ENCODE measurements around the gene CTDSP2. TPM values are rescaled to one million over a fixed set of nuclear protein-coding genes. Genes with fewer than 3 reads are reported as not detected.

CTDSP2 gene
- total RNA-seq, 1 experiment from 2014 or later: 43.3 TPM

DNA sequence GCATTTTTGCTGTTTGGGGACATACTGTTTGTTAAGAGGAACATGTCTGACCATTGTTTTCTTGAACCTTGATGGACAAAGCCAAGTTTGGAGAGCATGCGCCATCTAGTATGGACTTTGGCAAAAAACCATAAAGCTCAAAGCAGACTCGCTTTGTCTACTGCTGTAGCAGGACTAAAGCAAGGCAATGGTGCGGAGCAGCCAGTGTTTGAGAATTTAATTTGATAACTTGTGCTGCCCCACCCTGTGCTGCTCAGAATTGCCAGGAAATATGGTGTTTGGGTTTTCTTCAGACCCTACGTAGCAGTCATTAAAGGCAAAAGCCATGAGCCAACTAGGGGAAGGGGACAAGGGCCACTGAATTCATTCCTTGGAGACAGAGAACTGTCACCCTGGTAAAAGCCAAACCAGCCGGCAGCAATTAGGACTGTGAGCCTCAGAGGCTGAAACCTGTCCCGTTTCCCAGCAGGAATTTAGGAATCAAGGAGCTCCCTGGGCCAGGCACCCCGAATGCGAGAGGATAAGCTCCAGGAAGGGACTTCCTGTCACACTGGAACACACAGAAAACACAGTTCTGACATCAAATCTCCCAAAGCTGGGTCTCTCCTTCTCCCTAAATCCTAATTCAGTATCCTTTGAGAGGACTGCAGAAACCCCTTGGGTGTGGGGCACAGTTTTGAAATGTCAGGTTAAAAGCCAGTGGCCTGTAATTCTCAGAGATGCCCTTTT, 29.1 kb downstream of the CTDSP2 start:
- no peak for DNase-seq (ENCODE audit: low read depth)

- no peak for DNase-seq (ENCODE audit: low read depth)
Observed at GRCh38 chr12:57816855-57817151, 29.7 kb downstream of the CTDSP2 start.

GRCh38 chr12:57816001-57816854, 30.3 kb downstream of the CTDSP2 start:
- no peak for DNase-seq (ENCODE audit: low read depth)

DNA sequence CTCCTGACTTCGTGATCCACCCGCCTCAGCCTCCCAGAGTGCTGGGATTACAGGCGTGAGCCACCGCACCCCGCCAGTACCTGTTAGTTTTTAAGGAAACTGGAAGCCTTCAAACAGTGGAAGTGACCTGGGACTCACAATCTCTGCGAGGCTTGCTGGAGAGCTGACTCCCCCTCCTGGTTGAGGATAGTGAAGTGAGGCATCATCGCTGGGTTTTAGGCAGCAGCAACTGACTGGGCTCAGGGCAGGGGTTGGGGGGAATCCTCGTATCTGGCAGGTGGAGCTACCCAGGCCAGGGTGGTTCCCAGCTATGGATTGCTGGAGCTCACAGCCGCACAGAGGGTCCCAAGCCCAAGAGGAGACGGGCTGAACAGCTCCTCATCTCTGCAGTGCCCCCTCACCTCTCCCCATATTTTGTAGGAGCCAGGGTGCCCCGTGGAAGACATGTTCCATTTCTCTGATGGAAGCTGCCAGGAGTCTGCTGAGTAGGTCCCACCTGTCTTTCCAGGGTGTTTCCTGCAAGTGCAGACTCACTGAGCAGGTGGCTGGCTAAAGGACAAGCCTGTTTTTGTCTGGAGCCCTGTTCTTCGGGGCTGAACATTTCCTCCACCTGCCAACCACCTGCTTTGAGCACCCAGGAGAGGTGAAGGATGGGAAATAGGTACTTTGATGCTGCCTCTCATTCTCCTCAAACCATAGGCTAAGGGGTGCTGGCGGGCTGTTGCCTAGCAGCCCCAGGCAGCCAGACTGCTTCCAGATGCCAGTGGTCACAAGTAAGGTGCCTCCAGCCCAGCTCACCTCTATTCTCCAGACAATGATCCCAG, 31.1 kb downstream of the CTDSP2 start:
- no peak for DNase-seq (ENCODE audit: low read depth)

DNA sequence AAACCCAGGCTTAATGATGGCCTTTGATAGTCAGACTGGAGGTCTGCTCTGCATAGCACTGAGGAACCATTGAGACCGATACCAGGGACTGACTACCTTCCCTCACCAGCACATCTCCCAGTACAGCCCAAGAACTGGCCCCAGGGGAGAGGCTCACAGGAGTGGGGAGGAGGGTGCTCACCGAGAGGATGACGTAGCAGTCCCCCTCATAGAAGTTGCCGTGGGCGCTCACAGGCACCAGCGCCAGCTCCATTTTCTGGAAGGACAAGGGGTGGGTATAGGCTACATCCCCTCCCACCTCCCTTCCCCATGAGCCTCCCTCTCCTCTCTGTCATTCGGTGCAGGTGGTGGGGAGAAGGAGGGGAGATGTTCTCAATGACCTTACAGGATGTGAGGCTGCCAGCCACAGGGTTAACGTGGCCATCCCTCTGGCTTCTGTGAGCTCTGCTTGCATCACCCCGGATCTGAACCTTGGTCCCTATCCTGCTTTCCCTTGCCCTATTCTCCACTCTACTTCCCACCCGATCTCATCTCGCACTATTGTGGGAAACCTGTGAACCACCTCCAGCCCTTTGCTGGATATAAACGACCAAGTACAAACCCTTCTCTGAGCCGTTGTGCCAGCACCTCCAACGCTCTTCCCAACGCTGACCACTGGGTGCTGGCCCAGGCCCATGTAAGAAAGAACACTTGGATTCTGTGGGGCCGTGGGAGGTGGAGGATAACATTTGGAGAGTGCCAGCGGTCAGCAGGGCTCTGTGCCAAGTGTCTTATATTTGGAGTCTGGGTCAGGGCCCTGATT, 32.4 kb downstream of the CTDSP2 start:
- no peak for DNase-seq (ENCODE audit: low read depth)

- DNase-seq (ENCODE audit: low read depth): peak; percentile 34
Observed at GRCh38 chr12:57813111-57813970, 33.2 kb downstream of the CTDSP2 start.

- no peak for DNase-seq (ENCODE audit: low read depth)
Observed at GRCh38 chr12:57811028-57811755, 35.3 kb downstream of the CTDSP2 start.

DNA sequence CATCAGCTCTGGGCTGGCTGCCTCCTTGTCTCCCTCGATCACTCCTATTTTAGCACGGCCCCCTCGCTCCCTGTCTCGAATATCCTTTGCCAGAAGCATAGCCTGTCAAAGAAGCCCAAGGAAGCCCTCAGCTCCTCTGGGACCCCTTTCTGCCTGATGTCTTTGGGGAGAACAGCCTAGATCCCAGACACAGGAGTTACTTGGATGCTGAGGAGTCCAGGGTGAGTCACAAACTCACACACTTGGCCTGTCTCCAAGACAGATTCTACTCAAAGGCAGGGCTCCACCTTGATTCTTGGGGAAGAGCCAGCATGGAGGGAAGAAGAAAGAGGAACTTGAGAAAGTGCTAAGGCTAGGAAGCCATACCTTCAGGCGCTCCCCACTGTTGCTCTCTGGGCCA, 36.1 kb downstream of the CTDSP2 start:
- DNase-seq (ENCODE audit: low read depth): peak; percentile 77

DNA sequence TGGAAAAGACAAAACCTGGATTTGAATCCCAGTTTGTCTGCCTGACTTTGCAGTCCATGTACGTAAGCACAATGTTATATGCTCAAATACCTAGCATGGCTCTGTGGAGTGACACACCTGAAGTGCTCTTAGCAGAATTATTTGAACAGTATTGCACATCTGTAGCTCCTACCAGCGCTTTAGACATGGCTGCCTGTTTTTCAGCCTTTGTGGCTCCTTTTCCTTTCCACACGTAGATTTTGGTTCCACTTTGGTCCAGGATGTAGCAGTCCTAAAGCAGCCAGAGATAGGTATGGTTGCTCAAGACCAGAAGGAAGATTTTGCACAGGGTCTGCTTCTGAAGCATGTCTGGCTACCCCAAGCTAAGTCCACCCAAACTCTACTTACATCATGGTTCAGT, 37.1 kb downstream of the CTDSP2 start:
- DNase-seq (ENCODE audit: low read depth): no peak

GRCh38 chr12:57808351-57808750, 38.2 kb downstream of the CTDSP2 start:
- DNase-seq (ENCODE audit: low read depth): no peak

- DNase-seq (ENCODE audit: low read depth): no peak
Observed at GRCh38 chr12:57807285-57807684, 39.2 kb downstream of the CTDSP2 start.

DNA sequence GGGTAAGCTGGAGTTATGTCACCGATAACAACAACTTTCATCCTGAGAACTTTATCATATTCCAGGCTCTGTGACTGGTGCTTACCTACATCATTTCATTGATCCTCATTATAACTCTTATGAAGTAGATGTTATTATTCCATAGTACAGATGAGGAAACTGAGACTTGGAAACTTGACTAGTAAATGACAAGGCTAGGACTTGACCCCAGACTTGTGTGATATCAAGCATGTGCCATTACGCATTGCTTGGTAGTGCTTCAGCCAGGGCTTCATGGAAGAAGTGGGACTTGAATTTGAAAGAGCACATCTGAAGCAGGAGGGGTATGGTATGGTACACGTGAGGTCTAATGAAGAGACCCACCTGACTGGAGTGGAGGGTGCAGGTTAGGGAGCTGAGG, 39.9 kb downstream of the CTDSP2 start:
- DNase-seq (ENCODE audit: low read depth): no peak

- peak; percentile 55 for DNase-seq (ENCODE audit: low read depth)
Observed at GRCh38 chr12:57803319-57803893, 43.1 kb downstream of the CTDSP2 start.

- DNase-seq (ENCODE audit: low read depth): no peak
Observed at GRCh38 chr12:57802607-57803006, 43.9 kb downstream of the CTDSP2 start.

GRCh38 chr12:57800965-57801364, 45.6 kb downstream of the CTDSP2 start:
- no peak for DNase-seq (ENCODE audit: low read depth)

DNA sequence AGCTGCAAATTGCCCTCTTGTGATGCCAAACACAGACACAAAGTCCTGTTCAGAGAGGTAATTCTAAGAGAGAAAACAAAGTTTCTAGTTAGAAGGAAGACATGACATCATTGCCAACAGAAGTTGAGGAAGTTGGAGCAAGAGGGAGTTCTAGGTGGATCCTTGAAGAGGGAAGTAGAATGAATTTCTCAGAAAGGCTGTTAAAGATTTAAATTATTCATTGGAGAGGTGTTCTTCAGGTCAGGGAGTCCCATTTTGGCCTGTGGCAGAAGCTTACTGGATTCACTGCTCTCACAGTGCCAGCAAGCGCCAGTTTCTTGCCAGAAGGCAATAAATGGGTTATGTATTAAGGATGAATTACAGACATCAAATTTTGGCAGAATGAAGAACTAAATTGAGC, 48.6 kb downstream of the CTDSP2 start:
- no peak for DNase-seq (ENCODE audit: low read depth)

DNA sequence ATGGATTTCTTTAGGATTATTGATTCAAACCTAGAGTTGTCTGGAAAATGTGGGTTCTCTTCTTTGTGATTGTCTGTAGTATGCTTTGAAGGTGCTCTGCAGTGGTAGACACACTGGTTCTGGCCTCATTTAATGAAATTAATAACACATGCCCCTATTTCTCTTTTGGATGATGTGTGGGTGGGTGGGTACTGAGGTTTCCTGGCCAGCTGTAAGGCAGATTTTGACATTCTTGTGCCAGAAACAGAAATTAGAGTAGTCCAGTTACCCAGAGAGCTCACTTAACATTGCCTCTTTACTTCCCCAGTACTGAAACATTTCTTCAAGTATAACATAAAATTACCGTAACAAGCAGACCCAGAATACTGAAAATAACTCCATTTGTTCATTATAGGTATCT, 49.5 kb downstream of the CTDSP2 start:
- no peak for DNase-seq (ENCODE audit: low read depth)

- DNase-seq (ENCODE audit: low read depth): no peak
Observed at GRCh38 chr12:57795354-57795753, 51.2 kb downstream of the CTDSP2 start.

- peak; percentile 64 for DNase-seq (ENCODE audit: low read depth)
Observed at GRCh38 chr12:57793920-57794319, 52.6 kb downstream of the CTDSP2 start.

Data from HT1080 (cell line).